K562 (cell line): ENCODE measurements around the gene PLXNA3. TPM values are rescaled to one million over a fixed set of nuclear protein-coding genes. Genes with fewer than 3 reads are reported as not detected.

ENCODE experiments used
- CREM ChIP-seq: IDR thresholded peaks from 2 replicates; pipeline ENCODE4 v1.6.1; 2014; ENCODE audit warnings: antibody characterized with exemption, low read depth
- ID3 ChIP-seq, 2 experiments: fragments of 250-450 bp in 1 of 2; fragments of 450-650 bp in 1 of 2; sonication (Bioruptor Pico) in 1 of 2; IDR thresholded peaks; 2 replicates each; pipeline versions ENCODE4 v1.6.1 to v1.8.0; 2016 to 2021; ENCODE audit warnings: mild to moderate bottlenecking in 2 of 2, moderate library complexity in 2 of 2, missing compliant biosample characterization in 1 of 2, missing genetic modification characterization in 1 of 2
- KLF6 ChIP-seq: fragments of 250-450 bp; sonication (Bioruptor Pico); IDR thresholded peaks from 2 replicates; pipeline ENCODE4 v1.4.0; 2020; ENCODE audit warnings: mild to moderate bottlenecking, moderate library complexity, borderline replicate concordance
- SAFB ChIP-seq: fragments of 200-400 bp; formaldehyde crosslinking; IDR thresholded peaks from 2 replicates; pipeline ENCODE4 v1.6.1; 2017; ENCODE audit warnings: low read depth, low read length, borderline replicate concordance
- XRCC5 ChIP-seq: fragments of 200-400 bp; formaldehyde crosslinking; IDR thresholded peaks from 2 replicates; pipeline ENCODE4 v1.6.1; 2017; ENCODE audit warnings: low read depth, mild to moderate bottlenecking, low read length
- ZNF431 ChIP-seq: sonication (generic); formaldehyde crosslinking; IDR thresholded peaks from 2 replicates; pipeline ENCODE4 v1.8.0; 2022; ENCODE audit warnings: mild to moderate bottlenecking, missing genetic modification reagents
- ZNF592 ChIP-seq: fragments of 450-650 bp; IDR thresholded peaks from 2 replicates; pipeline ENCODE4 v1.6.1; 2017; ENCODE audit warnings: antibody characterized with exemption, mild to moderate bottlenecking
- polyA plus RNA-seq, 8 experiments: library from polyadenylated mRNA; depleted of rRNA in 4 of 8; stranded (reverse) in 5 of 8; unstranded in 3 of 8; fragments of >200 nt; fragmentation: Nextera tagmentation in 2 of 8; fragmentation: Illumina TruSeq in 1 of 8; extraction: Ambion mirVana in 2 of 8; extraction: Trizol in 1 of 8; gene quantifications; 2 replicates each; pipeline versions ENCODE4 v1.2.1 to v1.2.3, GENCODE V29; 2011 to 2014; ENCODE audit warnings: inconsistent platforms in 1 of 8, missing spikeins in 1 of 8
- total RNA-seq, 7 experiments: library from RNA; depleted of rRNA in 6 of 7; stranded (reverse); fragments of >200 nt in 6 of 7; fragmentation: Illumina TruSeq in 2 of 7; extraction: Trizol in 2 of 7; gene quantifications; 2 replicates each; pipeline versions ENCODE4 v1.2.1 to v1.2.3, GENCODE V29; 2011 to 2021; ENCODE audit warnings: low replicate concordance in 1 of 7
- TF ChIP-seq, protein P1 (sequence below): fragments of 250-450 bp; sonication (Bioruptor Pico); IDR thresholded peaks from 2 replicates; pipeline ENCODE4 v1.8.0; 2021; ENCODE audit warnings: mild to moderate bottlenecking, moderate library complexity
- TF ChIP-seq, protein P2 (sequence below): sonication (generic); formaldehyde crosslinking; IDR thresholded peaks from 2 replicates; pipeline ENCODE4 v1.8.0; 2022; ENCODE audit warnings: mild to moderate bottlenecking, low read depth, missing genetic modification reagents
- TF ChIP-seq, protein P3 (sequence below): fragments of 250-450 bp; sonication (Bioruptor Pico); IDR thresholded peaks from 2 replicates; pipeline ENCODE4 v1.8.0; 2022; ENCODE audit warnings: inconsistent platforms

PLXNA3 gene
- total and polyA plus RNA-seq, 9 of the 15 experiments (the other 6 are each of a cell fraction or from before 2014, with no cell fraction given), result 0.32 to 47.8 (median 7.5) TPM

DNA sequence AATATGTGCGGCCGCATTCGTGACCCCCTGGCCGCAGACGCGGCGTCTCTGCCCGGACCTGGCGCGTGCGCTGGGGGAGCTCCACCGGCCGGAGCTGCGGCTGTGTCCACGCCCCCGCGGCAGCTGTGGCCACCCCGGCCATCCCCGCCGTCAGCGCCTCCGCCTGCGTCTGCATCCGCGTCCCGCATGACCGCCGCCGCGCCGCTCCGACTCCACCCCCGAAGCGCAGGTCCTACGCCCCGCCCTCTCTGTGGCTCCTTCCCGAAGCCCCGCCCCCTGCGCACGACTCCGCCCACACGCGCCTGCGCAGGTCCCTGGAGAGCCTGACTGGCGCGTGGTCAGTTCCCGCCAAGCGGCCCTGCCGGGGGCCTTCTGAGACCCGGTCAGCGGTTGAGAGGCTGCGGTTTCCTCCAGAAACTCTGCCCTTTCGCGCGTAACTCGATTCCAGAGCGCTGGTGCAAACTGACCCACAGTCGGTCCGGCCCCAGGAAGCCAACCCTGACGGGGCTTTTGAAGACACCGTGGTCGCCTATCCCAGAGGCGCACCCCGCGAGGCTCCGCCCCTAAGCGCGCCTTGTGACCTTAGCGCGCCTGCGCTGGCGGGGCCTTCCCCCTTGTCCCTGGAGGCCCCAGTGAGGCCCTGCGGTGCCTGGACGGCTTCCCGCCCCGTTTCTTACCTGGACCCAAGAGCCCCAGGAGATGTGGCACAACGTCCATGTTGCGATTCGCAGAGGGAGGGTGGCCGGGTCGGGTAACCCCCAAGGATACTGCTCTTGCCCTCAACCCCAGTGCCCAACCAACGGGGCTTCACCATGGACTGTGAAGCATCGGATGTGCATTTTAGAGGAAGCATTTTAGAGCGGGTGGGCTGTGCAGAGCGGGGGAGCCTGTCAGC, 20.9 kb downstream of the PLXNA3 start, which contains the start of gene LAGE3 (continued):
- TF ChIP-seq ID3 (CRISPR knock-in tag; IDR thresholded peaks at IDR 0.05) (no peak), ID3 (tag; IDR thresholded peaks at IDR 0.05) (0 out of 2 replicates have a peak, but pooled peaks have one; percentile 34), ZNF592 (peak; percentile 92), SAFB (peak; percentile 41; the same call in 1 of the 2 replicates), CREM (peak; percentile 82), XRCC5 (no peak), KLF6 (CRISPR knock-in tag) (peak; percentile 28; the same call in 1 of the 2 replicates), ZNF431 (no peak)
- TF ChIP-seq, protein P1, sequence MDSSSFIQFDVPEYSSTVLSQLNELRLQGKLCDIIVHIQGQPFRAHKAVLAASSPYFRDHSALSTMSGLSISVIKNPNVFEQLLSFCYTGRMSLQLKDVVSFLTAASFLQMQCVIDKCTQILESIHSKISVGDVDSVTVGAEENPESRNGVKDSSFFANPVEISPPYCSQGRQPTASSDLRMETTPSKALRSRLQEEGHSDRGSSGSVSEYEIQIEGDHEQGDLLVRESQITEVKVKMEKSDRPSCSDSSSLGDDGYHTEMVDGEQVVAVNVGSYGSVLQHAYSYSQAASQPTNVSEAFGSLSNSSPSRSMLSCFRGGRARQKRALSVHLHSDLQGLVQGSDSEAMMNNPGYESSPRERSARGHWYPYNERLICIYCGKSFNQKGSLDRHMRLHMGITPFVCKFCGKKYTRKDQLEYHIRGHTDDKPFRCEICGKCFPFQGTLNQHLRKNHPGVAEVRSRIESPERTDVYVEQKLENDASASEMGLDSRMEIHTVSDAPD (CRISPR knock-in tag), result no peak
- TF ChIP-seq, protein P2, sequence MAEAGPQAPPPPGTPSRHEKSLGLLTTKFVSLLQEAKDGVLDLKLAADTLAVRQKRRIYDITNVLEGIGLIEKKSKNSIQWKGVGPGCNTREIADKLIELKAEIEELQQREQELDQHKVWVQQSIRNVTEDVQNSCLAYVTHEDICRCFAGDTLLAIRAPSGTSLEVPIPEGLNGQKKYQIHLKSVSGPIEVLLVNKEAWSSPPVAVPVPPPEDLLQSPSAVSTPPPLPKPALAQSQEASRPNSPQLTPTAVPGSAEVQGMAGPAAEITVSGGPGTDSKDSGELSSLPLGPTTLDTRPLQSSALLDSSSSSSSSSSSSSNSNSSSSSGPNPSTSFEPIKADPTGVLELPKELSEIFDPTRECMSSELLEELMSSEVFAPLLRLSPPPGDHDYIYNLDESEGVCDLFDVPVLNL (CRISPR knock-in tag), result peak; percentile 87
- TF ChIP-seq, protein P3, sequence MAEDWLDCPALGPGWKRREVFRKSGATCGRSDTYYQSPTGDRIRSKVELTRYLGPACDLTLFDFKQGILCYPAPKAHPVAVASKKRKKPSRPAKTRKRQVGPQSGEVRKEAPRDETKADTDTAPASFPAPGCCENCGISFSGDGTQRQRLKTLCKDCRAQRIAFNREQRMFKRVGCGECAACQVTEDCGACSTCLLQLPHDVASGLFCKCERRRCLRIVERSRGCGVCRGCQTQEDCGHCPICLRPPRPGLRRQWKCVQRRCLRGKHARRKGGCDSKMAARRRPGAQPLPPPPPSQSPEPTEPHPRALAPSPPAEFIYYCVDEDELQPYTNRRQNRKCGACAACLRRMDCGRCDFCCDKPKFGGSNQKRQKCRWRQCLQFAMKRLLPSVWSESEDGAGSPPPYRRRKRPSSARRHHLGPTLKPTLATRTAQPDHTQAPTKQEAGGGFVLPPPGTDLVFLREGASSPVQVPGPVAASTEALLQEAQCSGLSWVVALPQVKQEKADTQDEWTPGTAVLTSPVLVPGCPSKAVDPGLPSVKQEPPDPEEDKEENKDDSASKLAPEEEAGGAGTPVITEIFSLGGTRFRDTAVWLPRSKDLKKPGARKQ, result no peak
